GM19240 (cell line): ENCODE measurements around the gene CCT8.

Source experiments
- DNase-seq: peaks from one replicate; pipeline ENCODE4 v3.0.0; 2011; ENCODE audit warnings: low spot score; ENCODE audit not compliant: insufficient read length

CCT8 gene, protein sequence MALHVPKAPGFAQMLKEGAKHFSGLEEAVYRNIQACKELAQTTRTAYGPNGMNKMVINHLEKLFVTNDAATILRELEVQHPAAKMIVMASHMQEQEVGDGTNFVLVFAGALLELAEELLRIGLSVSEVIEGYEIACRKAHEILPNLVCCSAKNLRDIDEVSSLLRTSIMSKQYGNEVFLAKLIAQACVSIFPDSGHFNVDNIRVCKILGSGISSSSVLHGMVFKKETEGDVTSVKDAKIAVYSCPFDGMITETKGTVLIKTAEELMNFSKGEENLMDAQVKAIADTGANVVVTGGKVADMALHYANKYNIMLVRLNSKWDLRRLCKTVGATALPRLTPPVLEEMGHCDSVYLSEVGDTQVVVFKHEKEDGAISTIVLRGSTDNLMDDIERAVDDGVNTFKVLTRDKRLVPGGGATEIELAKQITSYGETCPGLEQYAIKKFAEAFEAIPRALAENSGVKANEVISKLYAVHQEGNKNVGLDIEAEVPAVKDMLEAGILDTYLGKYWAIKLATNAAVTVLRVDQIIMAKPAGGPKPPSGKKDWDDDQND

DNA sequence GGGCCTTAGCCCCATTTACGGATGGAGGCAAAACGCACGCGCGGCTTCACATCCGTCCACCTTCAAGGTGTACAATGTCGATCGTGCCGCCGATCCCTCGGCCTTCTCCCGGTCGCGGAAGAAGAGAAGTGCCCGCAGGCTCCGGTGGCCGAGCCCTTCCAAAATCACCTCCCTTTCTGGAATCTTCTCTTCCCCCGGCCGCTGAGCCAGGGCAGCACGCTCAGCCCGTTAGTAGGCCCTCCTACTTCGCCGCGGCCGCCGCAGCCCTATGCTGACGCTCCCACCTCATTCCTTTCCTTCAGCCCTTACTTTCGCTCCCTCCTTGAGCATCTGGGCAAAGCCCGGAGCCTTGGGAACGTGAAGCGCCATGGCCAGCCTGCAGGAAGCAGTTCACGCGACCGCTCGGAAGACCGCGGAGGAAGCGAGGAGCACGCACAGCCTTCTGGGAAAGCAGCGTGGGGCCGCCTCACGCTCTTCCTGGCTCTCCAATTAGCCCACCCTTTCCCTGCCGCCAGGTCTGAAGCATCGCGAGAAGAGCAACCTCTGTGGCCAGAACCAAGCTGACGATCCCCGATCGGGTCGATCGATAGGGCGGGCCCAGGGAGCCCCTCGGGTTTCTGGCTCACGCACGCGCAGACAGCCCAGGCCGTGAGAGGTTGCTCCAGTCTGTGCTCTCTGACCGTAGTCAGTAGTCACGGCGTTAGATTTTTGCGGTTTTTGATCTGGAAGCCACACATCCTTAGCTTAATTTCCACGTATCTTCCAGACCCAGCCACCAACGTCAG lies at the start of gene CCT8:
TSS of gene CCT8 (minus strand) at position 427 of the 785 bp plus-strand sequence. CDS start at position 369, 58 bp downstream.
- peak; percentile 81 for DNase-seq

DNA sequence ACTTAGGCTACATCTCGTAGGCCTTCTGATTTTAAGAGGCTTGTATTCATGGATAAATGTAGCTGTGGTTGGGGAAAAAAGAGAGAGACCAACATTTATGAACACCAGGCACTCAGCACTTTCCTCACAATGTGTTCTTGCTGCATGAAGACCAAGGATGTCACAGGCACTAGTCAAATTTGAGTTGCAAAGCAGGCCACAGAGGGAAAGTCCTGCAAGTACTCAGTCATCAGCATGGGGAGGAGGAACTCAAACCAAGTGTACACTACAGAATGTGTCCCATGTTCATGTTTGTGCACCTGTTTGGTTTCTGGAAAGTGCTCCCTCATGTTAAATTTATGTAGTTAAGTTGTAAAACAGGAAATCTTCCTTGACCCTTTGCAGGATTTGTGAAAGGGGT lies 48.3 kb upstream of the CCT8 start:
- DNase-seq, result no peak

DNA sequence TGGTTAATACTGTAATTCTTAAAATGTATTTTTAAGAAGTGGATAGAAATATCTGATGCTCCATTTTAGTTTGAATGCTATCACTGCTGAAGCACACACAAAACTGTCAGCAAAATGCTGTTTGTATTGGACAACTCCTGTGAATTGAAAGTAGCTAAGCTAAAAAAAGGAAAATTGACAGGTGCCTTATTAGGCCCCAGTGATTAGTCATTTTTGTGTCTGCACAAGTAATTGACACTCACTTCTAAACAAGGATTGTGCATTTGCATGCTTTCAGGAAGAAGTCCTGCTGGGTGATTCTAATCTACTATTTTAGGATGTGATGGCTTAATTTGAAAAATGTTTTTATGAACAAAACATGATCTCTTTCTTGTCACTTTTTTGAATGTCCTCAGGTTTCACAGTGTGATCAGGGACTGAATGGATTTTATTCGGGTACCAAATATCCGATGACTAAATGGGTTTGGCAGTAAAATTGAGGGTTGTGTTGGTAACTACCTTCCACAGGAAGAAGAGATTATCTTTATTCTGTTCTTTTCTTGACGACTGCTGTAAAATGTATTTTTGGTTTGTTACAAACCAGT lies 44.0 kb upstream of the CCT8 start:
- no peak for DNase-seq

DNA sequence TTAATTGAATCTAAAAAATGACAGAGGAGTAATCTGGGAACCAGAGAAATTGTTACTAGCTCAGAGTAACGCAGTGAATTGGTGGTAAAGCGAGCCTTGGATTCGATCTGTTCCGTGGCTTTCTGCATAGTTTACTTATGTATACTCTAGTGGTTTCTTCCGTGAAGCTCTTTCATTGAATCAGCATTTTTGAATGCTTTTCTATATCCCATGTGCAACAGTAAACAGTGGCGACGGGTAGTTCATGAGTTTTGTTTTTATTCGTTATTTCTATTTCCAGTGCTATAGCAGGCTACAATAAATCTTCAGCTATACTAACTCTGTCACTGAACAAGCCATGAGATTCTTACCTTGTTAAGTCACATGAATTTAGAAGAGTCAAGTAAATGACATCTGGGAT lies 42.5 kb upstream of the CCT8 start:
- DNase-seq, result no peak

DNA sequence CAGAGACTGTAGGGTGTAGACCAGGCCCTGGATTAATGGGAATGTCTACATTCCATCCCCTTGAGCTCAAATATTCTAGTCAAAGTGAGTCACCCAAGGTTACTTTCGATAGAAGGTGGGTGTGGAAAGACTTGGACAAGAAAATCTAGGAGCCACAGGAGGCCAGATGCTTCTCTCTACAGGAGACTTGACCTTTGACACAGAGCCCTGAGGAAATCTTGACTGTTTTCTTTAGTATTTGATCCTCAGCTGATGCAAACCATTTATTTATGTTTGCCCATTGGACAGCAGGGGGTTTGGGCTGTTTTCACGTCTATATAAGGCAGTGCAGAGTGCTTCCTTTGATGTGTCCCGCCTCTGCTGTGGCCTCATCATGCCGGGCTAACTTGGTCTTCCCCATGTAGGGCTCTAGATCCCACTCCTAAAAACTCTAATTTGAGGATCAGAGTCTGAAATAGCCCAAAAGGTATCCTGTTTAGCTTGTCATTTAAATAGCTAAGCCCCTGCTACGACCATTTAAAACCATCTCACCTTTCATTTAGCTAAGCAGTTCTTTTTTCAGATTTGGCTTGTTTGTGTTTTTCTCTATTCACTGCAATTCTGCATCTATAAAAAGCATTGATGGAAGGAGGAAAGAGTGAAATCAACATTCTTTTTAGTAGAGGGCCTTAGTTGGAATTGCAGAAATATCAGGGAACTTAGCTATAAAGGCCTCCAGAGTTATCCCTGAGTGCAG lies 41.5 kb upstream of the CCT8 start:
- DNase-seq, result no peak

DNA sequence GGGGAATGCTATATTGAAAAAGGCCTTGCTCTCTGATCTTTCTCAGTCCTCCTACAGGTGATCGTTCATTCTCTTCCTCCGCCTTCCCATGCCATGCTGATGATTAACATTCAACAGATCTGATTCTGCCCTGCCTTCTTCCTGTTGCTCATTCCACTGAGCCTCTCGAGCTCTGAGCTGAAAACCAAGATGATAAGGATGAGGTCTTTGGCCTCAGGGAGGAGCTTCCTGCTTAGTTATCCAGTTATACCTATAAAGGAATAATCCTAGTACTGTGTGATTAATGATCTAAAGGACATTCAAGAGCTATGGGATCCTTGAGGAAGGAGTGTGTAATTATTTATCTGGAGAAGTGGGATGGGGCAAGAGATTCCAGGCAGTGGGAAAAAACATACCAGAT lies 31.8 kb upstream of the CCT8 start:
- DNase-seq, result no peak

DNA sequence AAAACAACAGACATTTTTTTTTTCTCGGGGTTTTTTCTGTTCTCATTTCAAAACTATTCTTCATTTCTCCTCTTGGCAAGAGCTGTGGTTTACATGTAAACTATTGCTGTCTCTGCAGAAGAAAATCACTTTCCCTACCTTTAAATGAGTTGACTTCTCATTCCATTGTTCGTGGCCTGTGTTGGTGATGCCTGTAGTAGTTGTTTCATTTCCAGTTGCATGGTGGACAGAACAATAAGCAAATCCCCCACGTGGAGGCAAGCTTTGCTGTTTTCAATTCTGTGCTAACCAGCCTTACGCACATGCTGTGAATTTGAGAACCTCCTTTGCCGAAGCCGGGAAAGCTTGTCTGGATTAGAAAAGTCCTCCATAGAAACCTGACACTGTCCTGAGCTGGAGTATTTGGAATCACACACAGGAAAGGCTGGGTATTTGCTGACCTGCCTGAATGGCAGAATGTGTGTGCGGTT lies 30.8 kb upstream of the CCT8 start:
- DNase-seq, result no peak

DNA sequence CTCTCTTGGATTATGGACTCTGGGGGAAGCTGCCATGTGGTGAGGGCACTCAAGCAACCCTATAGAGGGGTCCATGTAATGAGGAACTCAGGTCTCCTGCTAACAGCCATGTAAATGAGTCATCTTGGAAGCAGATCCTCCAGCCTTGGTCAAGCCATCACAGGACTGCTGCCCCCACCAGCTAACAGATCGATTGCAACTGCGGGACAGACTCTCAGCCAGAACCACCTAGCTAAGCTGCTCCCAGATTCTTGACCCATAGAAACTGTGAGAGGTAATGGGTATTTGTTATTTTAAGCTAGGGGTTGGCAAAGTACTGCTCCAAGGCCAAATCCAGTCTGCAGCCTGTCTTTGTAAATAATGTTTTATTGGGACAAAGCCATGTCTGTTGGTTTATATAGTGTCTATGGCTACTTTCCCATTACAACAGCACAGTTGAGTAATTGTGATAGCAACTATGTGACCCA lies 29.4 kb upstream of the CCT8 start:
- DNase-seq, result no peak

DNA sequence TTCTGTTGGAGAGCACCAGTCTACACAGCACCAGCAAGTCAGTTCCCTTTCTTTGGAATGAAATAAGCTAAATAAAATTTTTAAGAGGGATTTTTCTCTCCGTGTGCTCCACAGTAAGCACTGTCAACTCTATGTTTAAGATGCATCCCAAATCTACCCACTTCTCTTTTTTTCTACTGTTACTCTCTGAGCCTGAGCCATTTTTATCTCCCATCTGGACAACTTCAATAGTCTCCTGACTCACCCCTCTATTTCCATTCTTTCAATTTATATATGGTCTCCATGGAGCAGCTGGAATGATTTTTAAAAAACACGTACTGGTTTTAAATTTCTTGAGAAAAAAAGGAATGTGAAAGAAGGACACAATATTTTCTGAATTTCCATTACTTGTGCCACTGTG lies 24.7 kb upstream of the CCT8 start:
- no peak for DNase-seq

DNA sequence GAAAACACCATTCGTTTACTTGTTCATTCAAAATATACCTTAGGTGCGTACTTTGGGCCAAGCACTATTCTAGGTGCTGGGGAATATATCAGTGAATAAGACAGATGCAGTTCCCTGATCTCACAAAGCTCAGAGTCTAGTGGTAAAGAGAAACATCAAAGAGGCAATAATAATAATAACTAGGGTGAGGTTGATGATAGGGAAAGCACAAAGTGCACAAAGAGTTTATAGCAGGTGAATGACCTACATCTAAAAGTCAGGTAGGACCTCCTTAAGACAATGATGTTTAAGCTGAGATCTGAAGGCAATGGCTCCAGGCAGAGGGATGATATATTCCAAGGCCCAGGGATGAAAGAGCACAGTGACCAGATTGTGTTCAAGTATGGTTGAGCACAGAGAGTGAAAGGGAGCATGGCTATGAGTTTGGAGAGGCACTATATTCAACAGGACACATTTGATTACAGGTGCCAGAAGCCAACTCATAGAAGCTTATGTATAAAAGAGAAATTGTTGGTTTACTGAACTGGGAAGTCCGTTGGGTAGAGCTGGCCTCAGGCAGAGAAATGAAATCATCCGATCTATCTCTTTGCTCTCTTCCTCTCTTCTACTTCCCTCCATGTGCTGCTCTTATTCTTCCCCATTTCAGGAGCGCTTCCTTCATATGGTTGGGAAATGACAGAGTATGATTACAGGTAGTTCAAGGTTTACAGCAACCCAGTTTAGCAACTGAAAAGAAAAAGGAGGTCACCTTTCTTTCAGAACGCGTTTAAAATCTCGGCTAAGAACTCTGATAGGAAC lies 23.0 kb upstream of the CCT8 start:
- no peak for DNase-seq

DNA sequence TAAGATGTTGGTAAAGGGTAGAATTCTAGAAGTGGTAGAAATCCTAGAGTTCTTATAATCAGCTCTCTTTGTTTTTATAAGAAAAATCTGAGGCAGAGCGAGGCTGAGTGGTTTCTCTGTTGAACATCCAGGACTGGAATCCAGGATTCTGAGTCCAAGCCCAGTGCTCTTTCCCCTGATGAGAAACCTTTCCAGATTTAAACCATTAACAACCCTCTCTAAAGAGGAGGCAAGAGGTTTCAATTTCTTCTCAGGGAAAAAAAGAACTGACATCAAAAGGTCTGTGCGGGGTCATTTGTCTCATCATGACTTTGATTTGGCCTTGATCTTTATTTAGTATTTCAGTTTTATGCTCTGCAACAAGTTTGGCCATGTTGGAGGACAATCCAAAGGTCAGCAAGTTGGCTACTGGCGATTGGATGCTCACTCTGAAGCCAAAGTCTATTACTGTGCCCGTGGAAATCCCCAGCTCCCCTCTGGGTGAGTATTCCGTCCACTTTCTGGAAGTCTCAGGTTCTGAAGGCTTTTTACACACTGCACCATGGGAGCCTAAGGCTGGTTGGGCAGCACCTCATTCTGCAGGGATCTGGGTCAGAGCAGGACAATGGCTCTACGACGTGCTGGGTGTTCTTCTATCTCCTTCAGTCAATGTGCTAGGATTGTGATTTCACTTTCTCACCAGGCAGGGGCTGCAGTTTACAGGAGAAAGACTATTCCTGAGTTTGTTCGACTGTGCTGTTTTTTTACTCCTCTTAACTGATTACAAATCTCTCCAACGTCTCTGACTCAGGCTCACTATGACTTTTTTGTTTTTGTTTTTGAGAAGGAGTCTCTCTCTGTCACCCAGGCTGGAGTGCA lies 18.9 kb upstream of the CCT8 start:
- DNase-seq, result no peak

DNA sequence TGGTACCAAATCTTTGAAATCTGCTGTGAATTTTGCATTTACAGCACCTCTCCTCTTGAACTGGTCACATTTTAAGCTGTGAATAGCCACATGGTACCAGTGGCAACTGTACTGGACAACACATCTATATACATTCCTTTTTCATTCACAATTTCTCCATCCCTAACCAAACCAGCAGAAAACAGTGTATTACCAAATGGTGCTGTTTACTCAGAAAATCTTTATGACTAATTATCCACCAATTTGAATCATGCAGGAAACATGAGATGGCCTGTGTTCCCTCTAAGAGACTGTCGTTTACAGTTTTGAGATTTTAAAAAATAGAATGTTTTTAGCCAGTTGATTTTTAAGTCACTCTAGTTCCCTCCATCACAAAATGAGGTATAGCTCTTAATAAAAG lies 17.6 kb upstream of the CCT8 start:
- DNase-seq, result no peak

DNA sequence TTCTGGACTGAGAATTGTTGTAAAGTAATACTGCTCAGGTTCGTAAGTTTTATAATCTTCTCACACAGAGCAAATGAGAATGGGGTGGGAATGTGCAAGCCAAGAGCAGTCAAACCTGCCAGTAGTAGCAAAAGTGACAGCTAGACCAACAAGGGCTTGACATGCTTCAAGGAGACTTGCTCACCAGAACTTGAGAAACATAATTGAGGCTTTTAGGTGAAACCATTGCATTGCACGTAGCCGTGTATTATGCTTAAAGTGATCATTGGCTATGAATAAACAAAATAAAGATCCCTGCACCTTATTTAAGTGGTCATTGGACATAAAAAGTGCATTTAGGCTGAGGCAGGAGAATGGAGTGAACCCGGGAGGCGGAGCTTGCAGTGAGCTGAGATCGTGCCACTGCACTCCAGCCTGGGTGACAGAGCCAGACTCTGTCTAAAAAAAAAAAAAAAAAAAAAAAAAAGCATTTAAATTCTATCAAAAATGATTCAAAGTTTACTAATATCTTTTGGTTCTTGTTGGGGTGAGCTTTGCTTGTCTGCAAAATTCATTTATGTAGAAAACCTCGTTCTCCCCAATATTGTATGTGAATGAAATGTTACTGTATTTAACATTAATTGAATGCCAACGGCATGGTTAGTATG lies 11.8 kb upstream of the CCT8 start:
- DNase-seq, result no peak

DNA sequence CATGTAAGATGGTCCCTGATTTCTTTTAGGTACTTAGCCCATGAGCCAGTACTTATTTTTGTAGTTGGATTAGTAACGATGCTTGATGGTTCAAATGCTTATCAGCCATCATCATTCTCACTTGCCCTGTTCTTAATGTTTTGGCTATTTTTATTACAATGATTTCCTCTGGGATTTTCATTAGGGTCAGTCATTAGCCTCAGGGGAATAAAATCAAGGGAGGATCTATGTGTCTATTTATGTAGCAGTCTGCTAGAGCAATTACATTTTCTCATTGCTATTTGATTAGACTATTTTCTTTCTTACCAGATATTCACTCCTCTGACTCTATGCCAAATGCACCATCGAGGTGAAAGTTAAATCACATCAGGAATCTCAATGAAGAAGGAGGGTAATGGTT lies 10.9 kb upstream of the CCT8 start:
- no peak for DNase-seq

DNA sequence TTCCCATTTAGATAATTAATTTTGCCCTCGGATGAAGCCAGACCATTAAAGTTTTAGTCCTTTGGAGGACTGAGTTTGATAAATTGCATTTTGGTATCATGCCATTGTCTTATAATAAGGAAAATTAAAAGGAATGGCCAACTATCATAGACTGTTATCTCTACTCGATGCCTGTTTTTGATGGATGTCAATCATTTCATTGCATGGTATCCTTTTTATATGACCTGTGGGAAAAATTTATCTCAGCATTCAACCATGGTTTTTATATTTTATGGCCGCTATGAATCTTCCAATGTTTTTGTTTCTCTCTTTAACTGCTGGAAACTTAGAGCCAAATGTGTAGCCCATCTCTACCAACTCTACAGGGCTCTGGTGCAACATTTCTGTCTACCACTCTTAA lies 9.9 kb upstream of the CCT8 start:
- no peak for DNase-seq

DNA sequence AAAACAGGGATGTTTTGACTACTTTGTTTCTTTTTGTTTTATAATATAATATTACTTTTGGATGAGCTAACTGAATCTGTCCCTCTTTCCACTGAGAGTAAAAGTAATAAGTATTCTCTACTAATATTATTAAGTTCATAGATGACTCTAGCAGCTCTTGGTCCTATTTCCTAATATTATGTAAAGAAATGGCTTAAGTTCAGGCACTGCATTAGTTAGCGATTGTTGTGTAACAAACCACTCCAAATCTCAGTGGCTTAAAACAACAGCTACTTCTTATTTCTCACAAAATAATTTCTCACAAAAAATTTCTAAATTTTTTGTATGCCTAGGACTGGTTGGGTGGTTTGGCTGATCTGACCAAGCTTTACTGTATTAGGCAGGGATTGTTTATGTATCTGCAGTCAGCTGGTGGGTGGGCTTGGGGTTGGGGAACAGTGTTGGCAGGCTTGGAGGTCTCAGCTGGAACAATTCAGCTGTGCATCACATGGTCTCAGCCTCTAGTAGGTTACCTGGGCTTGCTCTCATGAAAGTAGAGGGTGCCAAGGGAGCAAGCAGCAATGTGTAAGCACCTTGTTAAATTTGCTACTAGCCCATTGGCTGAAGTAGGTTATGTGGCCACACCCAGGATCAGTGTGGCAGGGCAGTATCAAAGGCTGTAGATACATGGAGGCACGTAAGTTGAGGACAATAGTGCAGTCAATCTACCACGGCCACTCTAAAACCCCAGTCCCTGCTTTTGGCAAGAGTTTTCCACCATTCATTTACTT lies 8.8 kb upstream of the CCT8 start:
- DNase-seq, result no peak

DNA sequence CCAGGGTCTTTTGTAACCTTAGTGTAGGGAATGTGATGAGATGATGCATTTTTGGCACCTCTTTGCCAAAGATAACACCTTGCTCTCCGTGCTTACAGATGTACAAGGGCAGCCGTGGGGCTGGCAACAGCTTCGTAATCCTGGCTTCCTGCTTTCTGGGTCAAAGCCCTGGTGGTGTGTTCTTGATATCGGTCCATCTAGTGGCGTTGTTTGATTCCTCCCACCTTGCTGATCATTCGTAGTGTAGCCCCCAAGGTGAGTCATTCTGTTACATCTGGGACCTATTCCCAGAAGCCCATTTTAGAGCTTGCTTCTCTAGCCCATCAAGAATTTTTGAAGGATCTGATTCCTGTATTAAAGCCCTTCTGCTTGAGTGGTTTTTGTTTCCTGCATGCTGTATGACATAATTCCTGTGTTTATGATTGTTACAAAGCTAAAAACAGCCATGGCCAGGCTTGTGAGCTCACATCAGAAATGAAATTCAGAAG lies 7.0 kb upstream of the CCT8 start:
- DNase-seq, result no peak
